Endothelial cell of umbilical vein (primary cell): ENCODE measurements around the gene CISD3. TPM values are rescaled to one million over a fixed set of nuclear protein-coding genes. Genes with fewer than 3 reads are reported as not detected.

Source experiments
- BruUV-seq: library from RNA; stranded (reverse); fragments of 400-500 nt; replicated peaks from 2 replicates; lab custom pipeline; 2021; lab: Mats Ljungman, UMichigan
- CTCF ChIA-PET: fragments of 300-600, 350-600 bp; sonication (Branson Sonifier 250); formaldehyde crosslinking; loops from one replicate; lab custom pipeline; 2021; ENCODE audit warnings: antibody characterized with exemption, inconsistent platforms; lab: Charles Lee
- POLR2A ChIA-PET: fragments of 300-600, 350-600 bp; sonication (Branson Sonifier 250); formaldehyde crosslinking; loops from one replicate; lab custom pipeline; 2021; ENCODE audit warnings: antibody characterized with exemption, inconsistent platforms; lab: Charles Lee
- DNase-seq: peaks from one replicate; pipeline ENCODE4 v3.0.0-alpha.2; 2011; ENCODE audit warnings: low read depth, low spot score
- FAIRE-seq: peaks from 2 replicates; lab custom pipeline; 2011; peaks lifted over from hg19 to GRCh38; lab: Jason Lieb, UNC
- H2AFZ ChIP-seq: 2 replicates; pipeline ENCODE4 v1.6.0; 2012; ENCODE audit warnings: low read depth, low read length, control low read depth, inconsistent platforms
- H3K27ac ChIP-seq: 2 replicates; pipeline ENCODE4 v1.5.1; 2011; ENCODE audit warnings: low read depth, mild to moderate bottlenecking, control low read depth, low read length, moderate library complexity; ENCODE audit not compliant: insufficient read depth
- H3K27me3 ChIP-seq, 2 experiments: 2 replicates each; pipeline versions ENCODE4 v1.6.0 to v1.6.1; 2011; ENCODE audit warnings: low read length in 2 of 2, mixed read lengths in 1 of 2; ENCODE audit not compliant: control insufficient read depth in 2 of 2, insufficient read depth in 2 of 2
- H3K36me3 ChIP-seq, 2 experiments: 2 replicates in 1 of 2; 3 replicates in 1 of 2; pipeline ENCODE4 v1.5.1; 2011; ENCODE audit warnings: low read length in 2 of 2, mild to moderate bottlenecking in 1 of 2, moderate library complexity in 1 of 2; ENCODE audit not compliant: control insufficient read depth in 2 of 2, insufficient read depth in 2 of 2; ENCODE audit errors: extremely low read depth in 1 of 2
- H3K4me1 ChIP-seq: 3 replicates; pipeline ENCODE4 v1.5.1; 2011; ENCODE audit warnings: mild to moderate bottlenecking, low read length; ENCODE audit not compliant: control insufficient read depth, insufficient read depth; ENCODE audit errors: extremely low read depth
- H3K4me2 ChIP-seq: 2 replicates; pipeline ENCODE4 v1.6.1; 2011; ENCODE audit warnings: low read length, control low read depth, mixed read lengths; ENCODE audit not compliant: insufficient read depth
- H3K4me3 ChIP-seq, 3 experiments: fragments of 200-600 bp in 1 of 3; sonication (generic), shearing (Covaris generic) in 1 of 3; replicated peaks in 1 of 3; 2 replicates each; pipeline ENCODE4 v1.5.1; 2011 to 2016; ENCODE audit warnings: control low read depth in 3 of 3, low read length in 3 of 3, mild to moderate bottlenecking in 2 of 3, inconsistent platforms in 1 of 3, low read depth in 1 of 3, moderate library complexity in 1 of 3; ENCODE audit not compliant: insufficient read depth in 1 of 3
- H3K79me2 ChIP-seq: 2 replicates; pipeline ENCODE4 v1.6.0; 2012; ENCODE audit warnings: low read length, inconsistent platforms; ENCODE audit not compliant: control insufficient read depth, insufficient read depth
- H3K9ac ChIP-seq: replicated peaks from 2 replicates; pipeline ENCODE3; 2011; ENCODE audit warnings: low read length, control low read depth; ENCODE audit not compliant: insufficient read depth; ENCODE audit errors: extremely low read depth
- H3K9me1 ChIP-seq: replicated peaks from 3 replicates; pipeline ENCODE4 v1.6.0; 2011; ENCODE audit warnings: mild to moderate bottlenecking, low read length; ENCODE audit not compliant: control insufficient read depth, insufficient read depth; ENCODE audit errors: extremely low read depth
- H3K9me3 ChIP-seq: replicated peaks from 2 replicates; pipeline ENCODE4 v1.5.1; 2012; ENCODE audit warnings: low read length, inconsistent platforms; ENCODE audit not compliant: control insufficient read depth, insufficient read depth
- H4K20me1 ChIP-seq: replicated peaks from 2 replicates; pipeline ENCODE3; 2011; ENCODE audit warnings: mild to moderate bottlenecking, low read length; ENCODE audit not compliant: control insufficient read depth, insufficient read depth; ENCODE audit errors: extremely low read depth
- EZH2 ChIP-seq: IDR thresholded peaks from 2 replicates; pipeline ENCODE4 v1.6.1; 2012; ENCODE audit warnings: borderline replicate concordance, low read depth, mild to moderate bottlenecking, moderate library complexity, low read length, inconsistent platforms; ENCODE audit not compliant: severe bottlenecking
- FOS ChIP-seq: IDR thresholded peaks from 2 replicates; pipeline ENCODE4 v1.6.1; 2011; ENCODE audit warnings: mild to moderate bottlenecking, low read length, moderate library complexity, borderline replicate concordance; ENCODE audit not compliant: insufficient read depth
- GATA2 ChIP-seq: IDR thresholded peaks from 2 replicates; pipeline ENCODE4 v1.7.0; 2011; ENCODE audit warnings: low read depth, mild to moderate bottlenecking, moderate library complexity, mixed read lengths, low read length; ENCODE audit not compliant: insufficient read length, insufficient read depth
- MAX ChIP-seq: IDR thresholded peaks from 2 replicates; pipeline ENCODE4 v1.6.1; 2011; ENCODE audit not compliant: insufficient read depth, insufficient read length
- MYC ChIP-seq: IDR thresholded peaks from one replicate; pipeline ENCODE4 v1.6.1; 2011; ENCODE audit warnings: mild to moderate bottlenecking, low read depth, low read length
- POLR2A ChIP-seq: IDR thresholded peaks from 2 replicates; pipeline ENCODE4 v1.6.1; 2012; ENCODE audit warnings: low read depth, mild to moderate bottlenecking, control low read depth, low read length
- dilution Hi-C: fragments of 300-500 bp; cut with MboI; formaldehyde crosslinking; loops from one replicate; pipeline ENCODE4 v1.15.0; 2019; ENCODE audit warnings: low sequenced_read_pairs; ENCODE audit not compliant: extremely low pct_ligation_motif_present
- intact Hi-C: fragments of 100-400 bp; cut with micrococcal nuclease; formaldehyde crosslinking; loops from one replicate; pipeline ENCODE4 v1.10.0; 2022
- polyA plus RNA-seq, 4 experiments: library from polyadenylated mRNA; depleted of rRNA in 3 of 4; stranded (reverse) in 3 of 4; unstranded in 1 of 4; fragments of >200 nt; gene quantifications; 2 replicates each; pipeline versions ENCODE4 v1.2.1 to v1.2.3, GENCODE V29; 2011 to 2012; ENCODE audit warnings: missing spikeins in 1 of 4
- total RNA-seq: library from RNA; stranded (reverse); gene quantifications from 2 replicates; pipeline ENCODE4 v1.2.3, GENCODE V29; 2021

CISD3 gene
- total and polyA plus RNA-seq, 2 donors (not counting 3 experiments of a cell fraction or from before 2014, with no cell fraction given), result 8.7 to 23.7 TPM

DNA sequence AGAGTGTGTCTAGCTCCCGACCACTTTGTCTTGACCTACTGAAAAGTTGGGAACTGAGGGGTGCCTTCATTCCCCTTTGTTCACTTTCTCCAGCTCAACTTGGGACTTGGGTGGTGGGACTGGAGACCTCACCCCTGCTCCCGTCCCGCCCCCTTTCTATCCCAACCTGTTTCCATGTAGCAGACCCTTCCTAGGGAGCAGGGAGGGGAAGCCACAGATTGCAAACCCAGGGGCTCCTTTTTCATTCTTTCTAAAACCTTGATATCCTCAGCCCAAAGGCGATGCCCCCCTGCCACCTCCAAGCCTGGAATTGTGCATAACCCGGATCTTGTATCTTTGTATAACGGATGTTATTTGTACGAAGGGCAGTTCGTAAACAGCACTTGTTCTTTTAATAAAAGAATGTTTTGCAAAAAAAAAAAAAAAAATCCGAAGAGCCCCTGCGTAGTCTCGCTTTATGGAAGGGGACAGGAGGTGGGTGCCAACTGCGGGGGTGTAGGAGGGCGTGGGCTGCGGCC, 714 bp upstream of the CISD3 start:
- H2AFZ ChIP-seq, result peak overlapping the region; percentile 55
- no peaks in the 10 kb centered on the region for H3K9me3 ChIP-seq
- peaks cover 0 to 5% of the 10 kb centered on the region in 2 experiments for H3K36me3 ChIP-seq
- ChIA-PET CTCF (interaction anchor here (0.7 to 3.0 kb wide), 4 partner anchors 19 to 171 kb away, joined by 3 to 9 read pairs (median 6); no protein-coding TSS in a partner anchor), POLR2A (no interaction called here)
- dilution Hi-C loops, result no loop called here
- H3K4me1 ChIP-seq, result peaks cover 29% of the 10 kb centered on the region
- FAIRE-seq, result no peak
- H3K4me2 ChIP-seq, result peak overlapping the region; percentile 63
- no peak for TF ChIP-seq FOS
- TF ChIP-seq GATA2, result no peak
- no peak for TF ChIP-seq POLR2A
- TF ChIP-seq MYC, result no peak
- TF ChIP-seq MAX, result no peak
- TF ChIP-seq EZH2, result no peak
- peak overlapping the region; percentile 39 to 64 (median 55) for H3K4me3 ChIP-seq
- intact Hi-C loops, result no loop called here
- no peak overlapping the region for H3K27ac ChIP-seq
- H4K20me1 ChIP-seq, result no peaks in the 10 kb centered on the region
- peak overlapping the region; percentile 52 for H3K9ac ChIP-seq
- BruUV-seq, result TSS peak; percentile 5
- no peaks in the 10 kb centered on the region for H3K27me3 ChIP-seq
- no peaks in the 10 kb centered on the region for H3K9me1 ChIP-seq
- peaks cover 3% of the 10 kb centered on the region for H3K79me2 ChIP-seq
- no peak for DNase-seq
